SU-DHL-6 (cell line): ENCODE data around the gene ZC3H12A.
A peak's percentile ranks its signal among the peaks of the same experiment; 100 is the strongest.

ENCODE experiments used
- H2AFZ ChIP-seq: fragments of 200-600 bp; sonication (generic); 2 replicates; pipeline ENCODE4 v1.6.1; 2014; ENCODE audit warnings: low read depth, mild to moderate bottlenecking, moderate library complexity, mixed read lengths, antibody characterized with exemption, low read length; ENCODE audit not compliant: severe bottlenecking
- H3F3A ChIP-seq: fragments of 200-600 bp; shearing (Covaris generic); 2 replicates; pipeline ENCODE4 v1.6.0; 2016; ENCODE audit warnings: antibody characterized with exemption, mild to moderate bottlenecking; ENCODE audit not compliant: insufficient read depth
- H3K27ac ChIP-seq: fragments of 200-600 bp; sonication (generic); 2 replicates; pipeline ENCODE4 v1.5.1; 2016; ENCODE audit warnings: low read depth, mild to moderate bottlenecking, low read length, moderate library complexity, mixed read lengths
- H3K27me3 ChIP-seq: fragments of 200-600 bp; sonication (generic), shearing (Covaris generic); 2 replicates; pipeline ENCODE4 v1.6.0; 2014; ENCODE audit warnings: mild to moderate bottlenecking, low read length
- H3K36me3 ChIP-seq: fragments of 200-600 bp; sonication (generic); 2 replicates; pipeline ENCODE4 v1.6.1; 2014; ENCODE audit warnings: mild to moderate bottlenecking, low read length, mixed read lengths
- H3K4me2 ChIP-seq: fragments of 300-600, 200-600 bp; shearing (Covaris generic), sonication (generic); 2 replicates; pipeline ENCODE4 v1.6.0; 2014; ENCODE audit warnings: low read length, low read depth, mild to moderate bottlenecking; ENCODE audit not compliant: poor library complexity, severe bottlenecking
- H3K4me3 ChIP-seq: fragments of 200-600 bp; sonication (generic); 2 replicates; pipeline ENCODE4 v1.5.1; 2014; ENCODE audit warnings: antibody characterized with exemption, low read length, mild to moderate bottlenecking, mixed read lengths; ENCODE audit not compliant: insufficient read depth, poor library complexity, severe bottlenecking
- H3K79me2 ChIP-seq: fragments of 200-600 bp; sonication (generic); 2 replicates; pipeline ENCODE4 v1.6.1; 2014; ENCODE audit warnings: mild to moderate bottlenecking, low read length, moderate library complexity; ENCODE audit not compliant: insufficient read depth
- H3K9ac ChIP-seq: fragments of 200-600 bp; sonication (generic); 2 replicates; pipeline ENCODE4 v1.7.0; 2014; ENCODE audit warnings: mild to moderate bottlenecking, low read length
- H3K9me2 ChIP-seq: fragments of 200-600 bp; sonication (generic); replicated peaks from 2 replicates; pipeline ENCODE4 v1.6.1; 2014; ENCODE audit warnings: low read length; ENCODE audit not compliant: insufficient read depth
- H3K9me3 ChIP-seq: fragments of 200-600 bp; sonication (generic); 2 replicates; pipeline ENCODE4 v1.6.1; 2014; ENCODE audit warnings: low read length, mixed read lengths; ENCODE audit not compliant: insufficient read depth
- H4K20me1 ChIP-seq: fragments of 200-600 bp; sonication (generic); 2 replicates; pipeline ENCODE4 v1.6.1; 2014; ENCODE audit warnings: low read depth, mild to moderate bottlenecking, antibody characterized with exemption, low read length, moderate library complexity, mixed read lengths
- EZH2phosphoT487 ChIP-seq: fragments of 200-600 bp; sonication (generic), shearing (Covaris generic); conservative IDR thresholded peaks from 2 replicates; pipeline ENCODE4 v1.6.1; 2018; ENCODE audit warnings: mild to moderate bottlenecking, antibody characterized with exemption, low read length, moderate library complexity, mixed read lengths
- TF ChIP-seq, protein P1 (sequence below): fragments of 200-600 bp; sonication (generic); IDR thresholded peaks from one replicate; pipeline ENCODE4 v1.5.1; 2017; ENCODE audit warnings: antibody characterized with exemption, mild to moderate bottlenecking, low read length, moderate library complexity; ENCODE audit not compliant: insufficient read depth, poor library complexity, severe bottlenecking

Gene ZC3H12A

DNA sequence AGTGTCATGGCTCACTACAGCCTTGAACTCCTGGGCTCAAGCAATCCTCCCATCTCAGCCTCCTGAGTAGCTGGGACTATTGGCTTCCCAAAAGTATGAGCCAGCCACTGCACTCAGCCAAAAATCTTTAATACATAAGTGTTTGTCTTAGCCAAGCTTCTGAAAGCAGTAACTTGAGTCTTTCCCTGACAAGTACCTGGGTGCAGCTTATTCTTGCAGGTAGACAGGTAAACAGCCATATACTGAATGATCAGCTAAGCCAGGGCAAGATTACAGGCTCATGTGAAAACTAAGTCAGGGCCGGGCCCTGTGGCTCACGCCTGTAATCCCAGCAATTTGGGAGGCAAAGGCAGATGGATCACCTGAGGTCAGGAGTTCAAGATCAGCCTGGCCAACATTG is 32.4 kb downstream of the ZC3H12A start:
- H3K36me3 ChIP-seq = peaks cover 4% of the 10 kb centered on the region; the same call in 1 of the 2 replicates
- no peak overlapping the region for H3K27ac ChIP-seq
- no peak overlapping the region for H3K4me2 ChIP-seq
- no peak overlapping the region for H3K9ac ChIP-seq
- TF ChIP-seq, protein P1, sequence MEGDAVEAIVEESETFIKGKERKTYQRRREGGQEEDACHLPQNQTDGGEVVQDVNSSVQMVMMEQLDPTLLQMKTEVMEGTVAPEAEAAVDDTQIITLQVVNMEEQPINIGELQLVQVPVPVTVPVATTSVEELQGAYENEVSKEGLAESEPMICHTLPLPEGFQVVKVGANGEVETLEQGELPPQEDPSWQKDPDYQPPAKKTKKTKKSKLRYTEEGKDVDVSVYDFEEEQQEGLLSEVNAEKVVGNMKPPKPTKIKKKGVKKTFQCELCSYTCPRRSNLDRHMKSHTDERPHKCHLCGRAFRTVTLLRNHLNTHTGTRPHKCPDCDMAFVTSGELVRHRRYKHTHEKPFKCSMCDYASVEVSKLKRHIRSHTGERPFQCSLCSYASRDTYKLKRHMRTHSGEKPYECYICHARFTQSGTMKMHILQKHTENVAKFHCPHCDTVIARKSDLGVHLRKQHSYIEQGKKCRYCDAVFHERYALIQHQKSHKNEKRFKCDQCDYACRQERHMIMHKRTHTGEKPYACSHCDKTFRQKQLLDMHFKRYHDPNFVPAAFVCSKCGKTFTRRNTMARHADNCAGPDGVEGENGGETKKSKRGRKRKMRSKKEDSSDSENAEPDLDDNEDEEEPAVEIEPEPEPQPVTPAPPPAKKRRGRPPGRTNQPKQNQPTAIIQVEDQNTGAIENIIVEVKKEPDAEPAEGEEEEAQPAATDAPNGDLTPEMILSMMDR = no peak
- TF ChIP-seq EZH2phosphoT487 = no peak
- H3K79me2 ChIP-seq = peaks cover 3% of the 10 kb centered on the region; the same call in 1 of the 2 replicates
- peaks cover 7% of the 10 kb centered on the region; the same call in 1 of the 2 replicates for H3F3A ChIP-seq
- no peak overlapping the region for H3K4me3 ChIP-seq
- H3K9me2 ChIP-seq = no peaks in the 10 kb centered on the region
- no peaks in the 10 kb centered on the region for H4K20me1 ChIP-seq
- H3K9me3 ChIP-seq = no peaks in the 10 kb centered on the region
- no peaks in the 10 kb centered on the region for H3K27me3 ChIP-seq
- H2AFZ ChIP-seq = no peak overlapping the region

DNA sequence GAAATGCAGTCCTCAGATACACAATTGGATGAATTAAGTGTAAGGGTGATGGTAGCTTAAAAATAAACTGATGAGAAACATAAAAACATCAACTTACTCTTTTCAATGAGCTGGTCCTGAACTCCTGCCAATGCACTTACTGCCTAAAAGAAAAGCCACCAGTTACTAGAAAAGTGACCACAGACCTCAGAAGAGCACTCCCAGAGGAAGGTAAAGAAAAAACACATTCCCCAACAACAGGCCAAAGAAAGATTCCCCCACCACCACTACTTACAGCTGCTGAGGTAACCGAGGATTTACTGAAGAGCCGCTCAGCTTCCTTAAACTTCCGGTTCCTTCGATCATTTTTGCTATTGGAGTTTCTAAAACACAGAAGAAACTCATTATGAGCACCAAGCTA is 34.8 kb downstream of the ZC3H12A start:
- H3F3A ChIP-seq = peaks cover 7% of the 10 kb centered on the region; the same call in 1 of the 2 replicates
- H3K9ac ChIP-seq = no peak overlapping the region
- TF ChIP-seq, protein P1 = no peak
- TF ChIP-seq EZH2phosphoT487 = no peak
- H3K4me2 ChIP-seq = no peak overlapping the region
- H3K4me3 ChIP-seq = no peak overlapping the region
- H3K9me3 ChIP-seq = no peaks in the 10 kb centered on the region
- no peaks in the 10 kb centered on the region for H4K20me1 ChIP-seq
- no peak overlapping the region for H2AFZ ChIP-seq
- peaks cover 4% of the 10 kb centered on the region; the same call in 1 of the 2 replicates for H3K36me3 ChIP-seq
- no peaks in the 10 kb centered on the region for H3K27me3 ChIP-seq
- H3K27ac ChIP-seq = no peak overlapping the region
- H3K9me2 ChIP-seq = no peaks in the 10 kb centered on the region
- H3K79me2 ChIP-seq = peaks cover 19% of the 10 kb centered on the region

GRCh38 chr1:37513795-37514349 is 39.5 kb downstream of the ZC3H12A start:
- H3K79me2 ChIP-seq = peaks cover 21% of the 10 kb centered on the region
- TF ChIP-seq, protein P1 = no peak
- TF ChIP-seq EZH2phosphoT487 = no peak
- H3K4me3 ChIP-seq = peak overlapping the region; percentile 60
- no peaks in the 10 kb centered on the region for H4K20me1 ChIP-seq
- H3F3A ChIP-seq = no peaks in the 10 kb centered on the region
- H3K27ac ChIP-seq = peak overlapping the region; percentile 46; the same call in 1 of the 2 replicates
- no peaks in the 10 kb centered on the region for H3K27me3 ChIP-seq
- H3K9me3 ChIP-seq = no peaks in the 10 kb centered on the region
- peak overlapping the region; percentile 86 for H3K9ac ChIP-seq
- H3K9me2 ChIP-seq = no peaks in the 10 kb centered on the region
- peak overlapping the region; percentile 58 for H3K4me2 ChIP-seq
- H2AFZ ChIP-seq = peak overlapping the region; percentile 89
- H3K36me3 ChIP-seq = peaks cover 4% of the 10 kb centered on the region; the same call in 1 of the 2 replicates
